GM23248 (cell line): Measurements from ENCODE around the gene BCL6.

Experiments
- EZH2 ChIP-seq: fragments of 200-600 bp; sonication (generic); IDR thresholded peaks from 2 replicates; pipeline ENCODE4 v1.6.1; 2018; ENCODE audit warnings: antibody characterized with exemption, mild to moderate bottlenecking; ENCODE audit not compliant: insufficient read depth, poor library complexity, severe bottlenecking
- EZH2phosphoT487 ChIP-seq: fragments of 200-600 bp; sonication (generic); IDR thresholded peaks from 2 replicates; pipeline ENCODE4 v1.6.1; 2018; ENCODE audit warnings: antibody characterized with exemption, moderate library complexity, mild to moderate bottlenecking, low read depth; ENCODE audit not compliant: insufficient read depth

DNA sequence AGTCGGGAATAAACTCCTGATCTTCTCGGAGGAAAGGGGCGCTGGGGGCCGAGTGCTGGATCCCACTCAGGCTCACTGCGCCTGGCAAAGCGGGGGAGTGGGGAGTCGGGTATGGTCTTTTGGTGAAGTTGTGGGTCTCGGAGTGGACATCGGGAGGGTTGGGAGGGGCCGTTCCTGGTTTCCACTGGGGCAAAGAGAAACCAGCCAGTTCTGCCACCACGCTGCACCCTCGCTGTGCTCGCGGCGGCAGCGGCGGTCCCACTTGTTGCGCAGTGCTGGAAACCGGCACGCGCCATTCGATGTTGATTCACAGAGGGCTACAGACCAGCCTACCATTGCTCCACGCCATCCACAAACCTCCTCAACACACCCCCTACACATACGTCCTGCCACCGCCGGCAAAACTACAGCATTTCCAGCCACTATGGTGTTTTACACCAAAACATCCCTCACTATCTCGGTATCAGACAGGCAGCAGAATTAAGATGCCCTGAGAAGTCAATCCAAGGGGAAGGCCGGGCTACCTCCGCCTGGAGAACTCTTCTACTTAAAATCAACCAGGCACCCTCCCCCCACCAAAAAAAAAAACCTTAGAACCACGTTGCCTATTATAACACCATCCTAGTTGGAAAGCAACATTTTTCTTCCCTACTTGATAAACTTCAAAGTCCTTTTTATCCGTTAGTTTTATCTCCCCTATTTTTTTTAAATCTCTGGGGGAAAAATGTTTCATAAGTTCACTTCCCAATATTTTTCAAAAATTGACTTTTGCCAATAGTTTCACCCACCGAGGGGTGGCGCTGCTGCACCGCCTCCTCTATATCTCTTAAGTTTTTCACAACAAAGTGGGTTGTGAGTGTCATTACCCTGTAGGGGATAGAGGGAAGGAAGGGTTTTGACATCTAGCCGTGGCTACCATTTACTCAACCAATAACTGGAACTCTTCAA is 3.6 kb downstream of the BCL6 start:
- no peak for TF ChIP-seq EZH2
- no peak for TF ChIP-seq EZH2phosphoT487
